ENCODE data around the gene ZCWPW2. TPM values are rescaled to one million over a fixed set of nuclear protein-coding genes. Genes with fewer than 3 reads are reported as not detected.
A peak's percentile ranks its signal among the peaks of the same experiment; 100 is the strongest.

ZCWPW2 gene
- total and polyA plus RNA-seq, 9 of the 15 experiments (the other 6 are each of a cell fraction or from before 2014, with no cell fraction given) = 0.10 to 0.77 (median 0.44) TPM

DNA sequence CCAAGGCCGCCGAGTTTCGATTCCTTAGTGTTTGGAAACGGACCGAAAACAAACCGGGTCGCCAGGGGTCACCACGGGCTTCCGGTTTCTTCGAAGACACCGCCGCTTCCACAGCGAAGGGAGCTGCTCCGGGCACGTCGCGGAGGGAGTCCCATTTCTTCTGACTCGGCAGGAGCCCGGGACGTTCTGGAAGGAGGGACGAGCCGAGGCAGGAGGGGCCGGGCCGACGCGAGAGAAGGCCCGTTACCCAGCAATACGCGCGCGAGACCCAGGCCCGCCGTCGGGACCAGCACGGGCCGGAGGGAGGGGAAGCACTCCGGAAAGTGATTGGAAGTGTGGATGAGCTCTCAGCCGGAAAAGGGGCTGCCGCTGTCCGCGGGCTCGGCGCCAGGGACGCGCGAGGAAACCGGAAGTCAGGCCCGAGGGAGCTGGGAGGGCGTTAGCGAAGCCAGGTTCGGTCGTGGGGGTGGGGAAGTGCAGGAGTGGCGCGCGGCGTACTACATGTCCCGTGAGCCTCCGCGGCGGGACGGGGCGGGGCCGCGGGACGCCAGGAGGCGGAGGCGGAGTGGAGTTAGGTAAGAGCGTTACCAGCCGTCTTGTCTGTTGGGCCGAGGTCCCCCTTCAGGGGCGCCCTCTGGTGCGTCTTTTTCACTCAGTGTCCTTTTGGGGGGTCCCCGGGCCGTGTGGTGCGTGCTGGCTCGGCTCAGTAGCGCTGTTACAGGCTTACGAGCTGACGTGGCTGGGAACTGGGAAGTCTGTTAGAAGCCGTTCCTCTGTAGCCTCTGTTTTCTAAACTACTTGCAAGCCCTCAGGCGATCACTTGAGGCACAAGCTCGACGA lies at the start of gene ZCWPW2, which contains the start of gene AZI2 (continued):
- TF ChIP-seq, protein P1, sequence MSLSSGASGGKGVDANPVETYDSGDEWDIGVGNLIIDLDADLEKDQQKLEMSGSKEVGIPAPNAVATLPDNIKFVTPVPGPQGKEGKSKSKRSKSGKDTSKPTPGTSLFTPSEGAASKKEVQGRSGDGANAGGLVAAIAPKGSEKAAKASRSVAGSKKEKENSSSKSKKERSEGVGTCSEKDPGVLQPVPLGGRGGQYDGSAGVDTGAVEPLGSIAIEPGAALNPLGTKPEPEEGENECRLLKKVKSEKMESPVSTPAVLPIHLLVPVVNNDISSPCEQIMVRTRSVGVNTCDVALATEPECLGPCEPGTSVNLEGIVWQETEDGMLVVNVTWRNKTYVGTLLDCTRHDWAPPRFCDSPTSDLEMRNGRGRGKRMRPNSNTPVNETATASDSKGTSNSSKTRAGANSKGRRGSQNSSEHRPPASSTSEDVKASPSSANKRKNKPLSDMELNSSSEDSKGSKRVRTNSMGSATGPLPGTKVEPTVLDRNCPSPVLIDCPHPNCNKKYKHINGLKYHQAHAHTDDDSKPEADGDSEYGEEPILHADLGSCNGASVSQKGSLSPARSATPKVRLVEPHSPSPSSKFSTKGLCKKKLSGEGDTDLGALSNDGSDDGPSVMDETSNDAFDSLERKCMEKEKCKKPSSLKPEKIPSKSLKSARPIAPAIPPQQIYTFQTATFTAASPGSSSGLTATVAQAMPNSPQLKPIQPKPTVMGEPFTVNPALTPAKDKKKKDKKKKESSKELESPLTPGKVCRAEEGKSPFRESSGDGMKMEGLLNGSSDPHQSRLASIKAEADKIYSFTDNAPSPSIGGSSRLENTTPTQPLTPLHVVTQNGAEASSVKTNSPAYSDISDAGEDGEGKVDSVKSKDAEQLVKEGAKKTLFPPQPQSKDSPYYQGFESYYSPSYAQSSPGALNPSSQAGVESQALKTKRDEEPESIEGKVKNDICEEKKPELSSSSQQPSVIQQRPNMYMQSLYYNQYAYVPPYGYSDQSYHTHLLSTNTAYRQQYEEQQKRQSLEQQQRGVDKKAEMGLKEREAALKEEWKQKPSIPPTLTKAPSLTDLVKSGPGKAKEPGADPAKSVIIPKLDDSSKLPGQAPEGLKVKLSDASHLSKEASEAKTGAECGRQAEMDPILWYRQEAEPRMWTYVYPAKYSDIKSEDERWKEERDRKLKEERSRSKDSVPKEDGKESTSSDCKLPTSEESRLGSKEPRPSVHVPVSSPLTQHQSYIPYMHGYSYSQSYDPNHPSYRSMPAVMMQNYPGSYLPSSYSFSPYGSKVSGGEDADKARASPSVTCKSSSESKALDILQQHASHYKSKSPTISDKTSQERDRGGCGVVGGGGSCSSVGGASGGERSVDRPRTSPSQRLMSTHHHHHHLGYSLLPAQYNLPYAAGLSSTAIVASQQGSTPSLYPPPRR (CRISPR knock-in tag; IDR thresholded peaks at IDR 0.05; ENCODE audit: borderline replicate concordance) = no peak; the same call in 1 of the 2 replicates
- no peak for TF ChIP-seq EHMT2 (IDR thresholded peaks at IDR 0.05)
- TF ChIP-seq, protein P2, sequence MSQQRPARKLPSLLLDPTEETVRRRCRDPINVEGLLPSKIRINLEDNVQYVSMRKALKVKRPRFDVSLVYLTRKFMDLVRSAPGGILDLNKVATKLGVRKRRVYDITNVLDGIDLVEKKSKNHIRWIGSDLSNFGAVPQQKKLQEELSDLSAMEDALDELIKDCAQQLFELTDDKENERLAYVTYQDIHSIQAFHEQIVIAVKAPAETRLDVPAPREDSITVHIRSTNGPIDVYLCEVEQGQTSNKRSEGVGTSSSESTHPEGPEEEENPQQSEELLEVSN (IDR thresholded peaks at IDR 0.05; ENCODE audit: borderline replicate concordance in 1 of 2, extremely low read depth in 1 of 2, insufficient read depth in 1 of 2, insufficient read length in 1 of 2, low read depth in 1 of 2, low read length in 1 of 2, poor library complexity in 1 of 2, severe bottlenecking in 1 of 2) = peak; percentile 34 to 50
- TF ChIP-seq, protein P3, sequence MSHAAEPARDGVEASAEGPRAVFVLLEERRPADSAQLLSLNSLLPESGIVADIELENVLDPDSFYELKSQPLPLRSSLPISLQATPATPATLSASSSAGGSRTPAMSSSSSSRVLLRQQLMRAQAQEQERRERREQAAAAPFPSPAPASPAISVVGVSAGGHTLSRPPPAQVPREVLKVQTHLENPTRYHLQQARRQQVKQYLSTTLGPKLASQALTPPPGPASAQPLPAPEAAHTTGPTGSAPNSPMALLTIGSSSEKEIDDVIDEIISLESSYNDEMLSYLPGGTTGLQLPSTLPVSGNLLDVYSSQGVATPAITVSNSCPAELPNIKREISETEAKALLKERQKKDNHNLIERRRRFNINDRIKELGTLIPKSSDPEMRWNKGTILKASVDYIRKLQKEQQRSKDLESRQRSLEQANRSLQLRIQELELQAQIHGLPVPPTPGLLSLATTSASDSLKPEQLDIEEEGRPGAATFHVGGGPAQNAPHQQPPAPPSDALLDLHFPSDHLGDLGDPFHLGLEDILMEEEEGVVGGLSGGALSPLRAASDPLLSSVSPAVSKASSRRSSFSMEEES (CRISPR knock-in tag; IDR thresholded peaks at IDR 0.05) = no peak
- TF ChIP-seq ZFP36 (IDR thresholded peaks at IDR 0.05; ENCODE audit: low read depth, low read length, partially characterized antibody) = no peak
- TF ChIP-seq FOS (IDR thresholded peaks at IDR 0.05; ENCODE audit: extremely low read depth, insufficient read length) = no peak
- TF ChIP-seq SAFB2 (IDR thresholded peaks at IDR 0.05; ENCODE audit: borderline replicate concordance, low read depth, low read length, severe bottlenecking) = no peak
- TF ChIP-seq FUS (optimal IDR thresholded peaks at IDR 0.05; ENCODE audit: low read depth, low read length) = peak; percentile 27
- TF ChIP-seq RBM39 (optimal IDR thresholded peaks at IDR 0.05; ENCODE audit: low read depth, low read length) = peak; percentile 23
- no peak; the same call in 1 of the 2 replicates for TF ChIP-seq ZNF12 (CRISPR knock-in tag; IDR thresholded peaks at IDR 0.05)
- TF ChIP-seq ZNF583 (CRISPR knock-in tag; IDR thresholded peaks at IDR 0.05) = no peak
- TF ChIP-seq, protein P4, sequence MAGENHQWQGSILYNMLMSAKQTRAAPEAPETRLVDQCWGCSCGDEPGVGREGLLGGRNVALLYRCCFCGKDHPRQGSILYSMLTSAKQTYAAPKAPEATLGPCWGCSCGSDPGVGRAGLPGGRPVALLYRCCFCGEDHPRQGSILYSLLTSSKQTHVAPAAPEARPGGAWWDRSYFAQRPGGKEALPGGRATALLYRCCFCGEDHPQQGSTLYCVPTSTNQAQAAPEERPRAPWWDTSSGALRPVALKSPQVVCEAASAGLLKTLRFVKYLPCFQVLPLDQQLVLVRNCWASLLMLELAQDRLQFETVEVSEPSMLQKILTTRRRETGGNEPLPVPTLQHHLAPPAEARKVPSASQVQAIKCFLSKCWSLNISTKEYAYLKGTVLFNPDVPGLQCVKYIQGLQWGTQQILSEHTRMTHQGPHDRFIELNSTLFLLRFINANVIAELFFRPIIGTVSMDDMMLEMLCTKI (IDR thresholded peaks at IDR 0.05; ENCODE audit: partially characterized antibody) = no peak
- TF ChIP-seq SMARCB1 (IDR thresholded peaks at IDR 0.05; ENCODE audit: insufficient read length, low read depth) = no peak
- peak; percentile 17; the same call in 1 of the 2 replicates for TF ChIP-seq NBN (IDR thresholded peaks at IDR 0.05; ENCODE audit: low read depth)
- no peak for TF ChIP-seq MAFG (tag; conservative IDR thresholded peaks at IDR 0.05)
- TF ChIP-seq HDAC1 (IDR thresholded peaks at IDR 0.05) = peak in 1 of 2 experiments; percentile 57; a peak in 1 of 4 replicates
- TF ChIP-seq RBFOX2 (IDR thresholded peaks at IDR 0.05; ENCODE audit: low read depth, low read length) = peak; percentile 99
- peak; percentile 70; the same call in 1 of the 2 replicates for TF ChIP-seq KLF1 (tag; IDR thresholded peaks at IDR 0.05)
